Measurements from ENCODE around the gene ATP5MG.

Gene ATP5MG

GRCh38 chr11:118437208-118438125 is 36.1 kb downstream of the ATP5MG start (continued):
- peak; percentile 1; the same call in 1 of the 2 replicates for TF ChIP-seq ZXDB (tag by site-specific recombination; IDR thresholded peaks at IDR 0.05)
- no peak for TF ChIP-seq BCL11A (tag by site-specific recombination; IDR thresholded peaks at IDR 0.05; ENCODE audit: low read depth)
- TF ChIP-seq ZNF248 (tag by site-specific recombination; IDR thresholded peaks at IDR 0.05) = no peak
- TF ChIP-seq KLF9 (tag by site-specific recombination; IDR thresholded peaks at IDR 0.05; ENCODE audit: low read depth) = peak; percentile 84
- no peak for TF ChIP-seq ZNF677 (tag by site-specific recombination; IDR thresholded peaks at IDR 0.05)
- no peak for TF ChIP-seq ZNF350 (tag by site-specific recombination; IDR thresholded peaks at IDR 0.05)
- TF ChIP-seq ZNF223 (tag by site-specific recombination; IDR thresholded peaks at IDR 0.05) = no peak
- no peak for TF ChIP-seq ZNF473 (tag by site-specific recombination; IDR thresholded peaks at IDR 0.05)
- TF ChIP-seq ZNF626 (tag by site-specific recombination; IDR thresholded peaks at IDR 0.05) = no peak
- TF ChIP-seq ZNF341 (tag by site-specific recombination; IDR thresholded peaks at IDR 0.05; ENCODE audit: low read depth) = peak; percentile 67
- no peak for TF ChIP-seq ZNF133 (tag by site-specific recombination; IDR thresholded peaks at IDR 0.05)
- TF ChIP-seq ZIC2 (tag by site-specific recombination; IDR thresholded peaks at IDR 0.05) = no peak
- TF ChIP-seq ZEB2 (tag by site-specific recombination; IDR thresholded peaks at IDR 0.05) = no peak
- no peak for TF ChIP-seq ZNF639 (tag by site-specific recombination; IDR thresholded peaks at IDR 0.05)
- TF ChIP-seq ZNF18 (tag by site-specific recombination; IDR thresholded peaks at IDR 0.05) = no peak
- TF ChIP-seq ATF2 (tag by site-specific recombination; IDR thresholded peaks at IDR 0.05; ENCODE audit: low read depth) = peak; percentile 82
- TF ChIP-seq ZNF140 (tag by site-specific recombination; IDR thresholded peaks at IDR 0.05) = no peak
- TF ChIP-seq ZNF488 (tag by site-specific recombination; IDR thresholded peaks at IDR 0.05) = no peak
- no peak for TF ChIP-seq ZNF768 (tag by site-specific recombination; IDR thresholded peaks at IDR 0.05)
- no peak for TF ChIP-seq ZNF362 (tag by site-specific recombination; IDR thresholded peaks at IDR 0.05)
- peak; percentile 9; the same call in 1 of the 2 replicates for TF ChIP-seq GLIS2 (tag by site-specific recombination; IDR thresholded peaks at IDR 0.05)
- TF ChIP-seq OVOL3 (tag by site-specific recombination; IDR thresholded peaks at IDR 0.05) = 0 out of 2 replicates have a peak, but pooled peaks have one; percentile 16
- no peak for TF ChIP-seq ZSCAN23 (tag by site-specific recombination; IDR thresholded peaks at IDR 0.05)
- no peak for TF ChIP-seq RBAK (tag by site-specific recombination; IDR thresholded peaks at IDR 0.05)
- peak; percentile 94 for TF ChIP-seq ZNF398 (tag by site-specific recombination; IDR thresholded peaks at IDR 0.05)
- TF ChIP-seq GLIS1 (tag by site-specific recombination; IDR thresholded peaks at IDR 0.05) = peak; percentile 7; the same call in 1 of the 2 replicates
- TF ChIP-seq ZNF292 (tag by site-specific recombination; IDR thresholded peaks at IDR 0.05; ENCODE audit: borderline replicate concordance, low read depth) = no peak
- no peak for TF ChIP-seq ZNF280C (tag by site-specific recombination; IDR thresholded peaks at IDR 0.05)
- TF ChIP-seq ZNF776 (tag by site-specific recombination; IDR thresholded peaks at IDR 0.05; ENCODE audit: borderline replicate concordance) = no peak
